Measurements from ENCODE around the gene NTM.

The NTM gene

GRCh38 chr11:131943295-131943694 is 572.9 kb downstream of the NTM start:
- DNase-seq, result no peak

- DNase-seq, result no peak
Observed at GRCh38 chr11:131944736-131945135, 574.3 kb downstream of the NTM start.

GRCh38 chr11:131945706-131946105 is 575.3 kb downstream of the NTM start:
- no peak for DNase-seq

- DNase-seq, result no peak
Observed at GRCh38 chr11:131947511-131947910, 577.1 kb downstream of the NTM start.

- DNase-seq, result no peak
Observed at GRCh38 chr11:131951121-131951520, 580.7 kb downstream of the NTM start.

- DNase-seq, result no peak
Observed at GRCh38 chr11:131954146-131954545, 583.7 kb downstream of the NTM start.

- no peak for DNase-seq
Observed at GRCh38 chr11:131955904-131956303, 585.5 kb downstream of the NTM start.

GRCh38 chr11:131957201-131957600 is 586.8 kb downstream of the NTM start:
- DNase-seq, result no peak

GRCh38 chr11:131957875-131958274 is 587.5 kb downstream of the NTM start:
- DNase-seq, result no peak

GRCh38 chr11:131962818-131963217 is 592.4 kb downstream of the NTM start:
- no peak for DNase-seq

GRCh38 chr11:131964698-131965483 is 594.5 kb downstream of the NTM start:
- no peak for DNase-seq

- no peak for DNase-seq
Observed at GRCh38 chr11:131965504-131965903, 595.1 kb downstream of the NTM start.

- DNase-seq, result no peak
Observed at GRCh38 chr11:131966667-131967066, 596.3 kb downstream of the NTM start.

- no peak for DNase-seq
Observed at GRCh38 chr11:131969261-131969660, 598.8 kb downstream of the NTM start.

- no peak for DNase-seq
Observed at GRCh38 chr11:131973061-131973460, 602.6 kb downstream of the NTM start.

GRCh38 chr11:131975619-131976018 is 605.2 kb downstream of the NTM start:
- no peak for DNase-seq

GRCh38 chr11:131976021-131976420 is 605.6 kb downstream of the NTM start:
- no peak for DNase-seq

GRCh38 chr11:131977231-131977630 is 606.8 kb downstream of the NTM start:
- DNase-seq, result no peak

GRCh38 chr11:131977854-131978253 is 607.4 kb downstream of the NTM start:
- DNase-seq, result no peak

- no peak for DNase-seq
Observed at GRCh38 chr11:131978351-131978750, 607.9 kb downstream of the NTM start.

- no peak for DNase-seq
Observed at GRCh38 chr11:131979364-131979763, 608.9 kb downstream of the NTM start.

- no peak for DNase-seq
Observed at GRCh38 chr11:131980199-131980598, 609.8 kb downstream of the NTM start.

GRCh38 chr11:131980888-131981668 is 610.7 kb downstream of the NTM start:
- no peak for DNase-seq

- no peak for DNase-seq
Observed at GRCh38 chr11:131982154-131982553, 611.7 kb downstream of the NTM start.
